ENCODE results near the gene MED13. TPM values are rescaled to one million over a fixed set of nuclear protein-coding genes. Genes with fewer than 3 reads are reported as not detected.

The MED13 gene, protein sequence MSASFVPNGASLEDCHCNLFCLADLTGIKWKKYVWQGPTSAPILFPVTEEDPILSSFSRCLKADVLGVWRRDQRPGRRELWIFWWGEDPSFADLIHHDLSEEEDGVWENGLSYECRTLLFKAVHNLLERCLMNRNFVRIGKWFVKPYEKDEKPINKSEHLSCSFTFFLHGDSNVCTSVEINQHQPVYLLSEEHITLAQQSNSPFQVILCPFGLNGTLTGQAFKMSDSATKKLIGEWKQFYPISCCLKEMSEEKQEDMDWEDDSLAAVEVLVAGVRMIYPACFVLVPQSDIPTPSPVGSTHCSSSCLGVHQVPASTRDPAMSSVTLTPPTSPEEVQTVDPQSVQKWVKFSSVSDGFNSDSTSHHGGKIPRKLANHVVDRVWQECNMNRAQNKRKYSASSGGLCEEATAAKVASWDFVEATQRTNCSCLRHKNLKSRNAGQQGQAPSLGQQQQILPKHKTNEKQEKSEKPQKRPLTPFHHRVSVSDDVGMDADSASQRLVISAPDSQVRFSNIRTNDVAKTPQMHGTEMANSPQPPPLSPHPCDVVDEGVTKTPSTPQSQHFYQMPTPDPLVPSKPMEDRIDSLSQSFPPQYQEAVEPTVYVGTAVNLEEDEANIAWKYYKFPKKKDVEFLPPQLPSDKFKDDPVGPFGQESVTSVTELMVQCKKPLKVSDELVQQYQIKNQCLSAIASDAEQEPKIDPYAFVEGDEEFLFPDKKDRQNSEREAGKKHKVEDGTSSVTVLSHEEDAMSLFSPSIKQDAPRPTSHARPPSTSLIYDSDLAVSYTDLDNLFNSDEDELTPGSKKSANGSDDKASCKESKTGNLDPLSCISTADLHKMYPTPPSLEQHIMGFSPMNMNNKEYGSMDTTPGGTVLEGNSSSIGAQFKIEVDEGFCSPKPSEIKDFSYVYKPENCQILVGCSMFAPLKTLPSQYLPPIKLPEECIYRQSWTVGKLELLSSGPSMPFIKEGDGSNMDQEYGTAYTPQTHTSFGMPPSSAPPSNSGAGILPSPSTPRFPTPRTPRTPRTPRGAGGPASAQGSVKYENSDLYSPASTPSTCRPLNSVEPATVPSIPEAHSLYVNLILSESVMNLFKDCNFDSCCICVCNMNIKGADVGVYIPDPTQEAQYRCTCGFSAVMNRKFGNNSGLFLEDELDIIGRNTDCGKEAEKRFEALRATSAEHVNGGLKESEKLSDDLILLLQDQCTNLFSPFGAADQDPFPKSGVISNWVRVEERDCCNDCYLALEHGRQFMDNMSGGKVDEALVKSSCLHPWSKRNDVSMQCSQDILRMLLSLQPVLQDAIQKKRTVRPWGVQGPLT (N-terminal part only)
- 100 to 1,000 TPM in 1 of 4 donors, 10 to 100 TPM in 3; 67.3 to 114 (median 79.8) TPM for total RNA-seq

DNA sequence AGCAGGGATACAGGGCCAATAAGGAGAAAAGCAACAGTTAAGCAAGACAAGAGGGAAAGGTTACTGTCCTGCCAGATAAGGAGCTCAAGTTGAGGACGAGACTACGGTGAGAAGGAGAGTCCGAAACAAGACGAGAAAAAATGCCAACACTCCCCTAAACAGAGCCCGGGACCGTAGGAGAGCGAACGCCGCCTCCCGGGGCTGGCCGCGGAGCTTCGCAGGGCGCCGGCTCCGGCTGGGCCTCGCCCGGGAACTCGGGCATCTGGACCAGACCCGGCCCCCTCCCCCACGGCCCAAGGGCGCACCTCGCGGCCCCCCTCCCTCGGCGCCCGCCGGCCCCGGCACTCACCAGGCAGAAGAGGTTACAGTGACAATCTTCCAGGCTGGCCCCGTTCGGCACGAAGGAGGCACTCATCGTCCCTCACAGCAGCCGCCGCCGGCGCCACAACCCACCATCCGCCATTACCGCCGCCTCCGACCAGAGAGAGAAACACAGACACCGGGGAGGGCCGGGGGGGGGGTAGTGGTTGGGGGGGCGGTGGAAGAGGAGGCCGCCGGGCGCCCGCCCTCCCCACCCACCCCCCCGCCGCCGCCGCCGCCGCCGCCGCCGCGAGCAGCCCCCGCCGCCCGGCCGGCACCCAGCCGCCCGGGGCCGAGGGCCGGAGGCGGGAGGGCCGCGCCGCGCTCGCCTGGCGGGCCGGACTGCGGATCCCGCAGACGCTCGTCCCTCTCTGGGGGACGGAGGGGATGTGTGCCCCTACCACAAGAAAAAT lies at the start of gene MED13:
MED13 (minus strand) TSS at position 488 of the 773 bp plus-strand sequence; CDS start at position 415, 73 bp downstream.
- TF ChIP-seq, protein P1, sequence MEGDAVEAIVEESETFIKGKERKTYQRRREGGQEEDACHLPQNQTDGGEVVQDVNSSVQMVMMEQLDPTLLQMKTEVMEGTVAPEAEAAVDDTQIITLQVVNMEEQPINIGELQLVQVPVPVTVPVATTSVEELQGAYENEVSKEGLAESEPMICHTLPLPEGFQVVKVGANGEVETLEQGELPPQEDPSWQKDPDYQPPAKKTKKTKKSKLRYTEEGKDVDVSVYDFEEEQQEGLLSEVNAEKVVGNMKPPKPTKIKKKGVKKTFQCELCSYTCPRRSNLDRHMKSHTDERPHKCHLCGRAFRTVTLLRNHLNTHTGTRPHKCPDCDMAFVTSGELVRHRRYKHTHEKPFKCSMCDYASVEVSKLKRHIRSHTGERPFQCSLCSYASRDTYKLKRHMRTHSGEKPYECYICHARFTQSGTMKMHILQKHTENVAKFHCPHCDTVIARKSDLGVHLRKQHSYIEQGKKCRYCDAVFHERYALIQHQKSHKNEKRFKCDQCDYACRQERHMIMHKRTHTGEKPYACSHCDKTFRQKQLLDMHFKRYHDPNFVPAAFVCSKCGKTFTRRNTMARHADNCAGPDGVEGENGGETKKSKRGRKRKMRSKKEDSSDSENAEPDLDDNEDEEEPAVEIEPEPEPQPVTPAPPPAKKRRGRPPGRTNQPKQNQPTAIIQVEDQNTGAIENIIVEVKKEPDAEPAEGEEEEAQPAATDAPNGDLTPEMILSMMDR (IDR thresholded peaks at IDR 0.05; ENCODE audit: low read depth), result no peak

DNA sequence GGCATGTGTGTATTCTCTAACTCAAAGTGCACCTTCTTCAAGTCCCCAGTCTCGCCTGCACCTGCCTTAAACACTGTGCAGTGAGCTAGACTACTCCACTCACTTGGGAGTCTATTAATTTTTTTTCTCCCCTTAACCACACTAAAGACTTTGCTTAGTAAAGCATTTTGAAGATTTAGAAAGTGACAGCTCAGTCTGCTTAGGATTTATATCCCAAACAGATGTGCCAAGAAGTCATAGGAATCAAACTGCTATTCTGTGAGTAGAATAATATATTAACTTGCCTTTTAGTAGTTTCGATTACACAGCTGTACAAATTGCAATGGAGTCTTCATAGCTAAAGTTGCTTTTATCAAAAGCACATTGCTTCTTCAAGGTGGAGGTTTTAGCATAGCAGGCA lies 47.2 kb upstream of the MED13 start:
- TF ChIP-seq, protein P1 (IDR thresholded peaks at IDR 0.05; ENCODE audit: low read depth), result no peak

DNA sequence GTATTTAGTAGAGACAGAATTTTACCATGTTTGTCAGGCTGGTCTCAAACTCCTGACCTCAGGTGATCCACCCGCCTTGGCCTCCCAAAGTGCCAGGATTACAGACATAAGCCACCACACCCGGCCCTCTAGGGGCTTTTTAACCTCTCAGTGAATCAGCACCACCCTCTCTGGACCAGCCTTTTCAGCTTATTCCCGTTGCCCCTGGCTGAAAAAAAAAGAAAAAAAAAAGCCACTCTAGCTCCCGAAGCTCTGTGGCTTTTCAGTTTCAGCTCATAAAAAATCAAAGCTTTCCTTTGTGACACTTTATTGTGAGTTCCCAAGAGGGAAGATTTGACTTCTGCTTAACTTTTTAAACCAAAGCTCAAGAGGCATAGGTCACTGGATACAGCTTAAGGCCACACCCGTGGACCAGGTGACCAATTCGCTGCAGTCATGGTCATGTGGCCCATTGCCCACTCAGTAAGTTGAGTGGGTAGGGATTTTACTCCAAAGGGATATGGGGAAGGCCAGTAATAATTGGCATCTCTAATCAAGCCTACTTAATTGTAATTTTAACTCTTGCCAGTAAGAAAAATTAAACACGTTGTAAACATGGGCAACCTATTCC lies 46.6 kb upstream of the MED13 start:
- TF ChIP-seq, protein P1 (IDR thresholded peaks at IDR 0.05; ENCODE audit: low read depth), result no peak

DNA sequence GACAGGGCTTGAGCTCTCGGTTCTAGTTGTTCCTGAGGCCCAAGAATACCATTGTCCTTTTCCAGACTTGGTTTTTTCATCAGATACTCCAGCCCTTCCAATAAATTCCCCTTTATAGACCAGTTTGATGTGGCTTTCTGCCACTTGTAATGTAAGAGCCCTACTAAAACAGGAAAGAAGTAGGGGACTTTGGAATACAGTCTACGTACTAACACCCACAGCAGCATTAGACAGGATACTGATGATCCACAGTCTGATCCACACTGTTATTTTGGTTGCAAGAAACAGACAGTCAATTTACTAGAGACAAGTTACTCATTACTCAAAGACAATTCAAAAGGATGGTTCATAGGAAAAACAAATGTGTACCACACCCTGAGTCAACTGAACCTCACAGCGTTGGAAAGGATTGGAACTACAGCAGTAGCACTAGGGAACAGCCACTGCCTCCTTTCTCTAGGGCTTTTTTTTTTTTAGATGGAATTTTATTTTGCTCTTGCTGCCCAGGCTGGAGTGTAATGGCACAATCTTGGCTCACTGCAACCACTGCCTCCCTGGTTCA lies 45.9 kb upstream of the MED13 start:
- TF ChIP-seq, protein P1 (IDR thresholded peaks at IDR 0.05; ENCODE audit: low read depth), result peak; percentile 85

DNA sequence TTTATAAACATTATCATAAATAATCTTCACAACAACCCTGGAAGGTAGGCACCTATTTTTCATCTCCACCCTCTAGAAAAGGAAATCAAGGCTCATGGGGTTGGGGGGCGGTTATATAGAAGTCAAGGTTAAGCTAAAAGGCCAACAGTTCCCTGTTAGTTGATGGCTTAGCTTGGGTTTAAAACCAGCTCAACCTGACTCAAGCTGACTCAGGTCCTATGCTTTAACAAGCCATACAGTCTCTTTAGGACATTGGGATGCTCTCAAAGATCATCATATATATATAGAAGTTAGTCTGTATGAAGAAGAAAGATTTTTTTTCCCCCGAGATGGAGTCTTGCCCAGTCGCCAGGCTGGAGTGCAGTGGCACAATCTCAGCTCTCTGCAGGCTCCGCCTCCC lies 44.8 kb upstream of the MED13 start:
- TF ChIP-seq, protein P1 (IDR thresholded peaks at IDR 0.05; ENCODE audit: low read depth), result no peak

DNA sequence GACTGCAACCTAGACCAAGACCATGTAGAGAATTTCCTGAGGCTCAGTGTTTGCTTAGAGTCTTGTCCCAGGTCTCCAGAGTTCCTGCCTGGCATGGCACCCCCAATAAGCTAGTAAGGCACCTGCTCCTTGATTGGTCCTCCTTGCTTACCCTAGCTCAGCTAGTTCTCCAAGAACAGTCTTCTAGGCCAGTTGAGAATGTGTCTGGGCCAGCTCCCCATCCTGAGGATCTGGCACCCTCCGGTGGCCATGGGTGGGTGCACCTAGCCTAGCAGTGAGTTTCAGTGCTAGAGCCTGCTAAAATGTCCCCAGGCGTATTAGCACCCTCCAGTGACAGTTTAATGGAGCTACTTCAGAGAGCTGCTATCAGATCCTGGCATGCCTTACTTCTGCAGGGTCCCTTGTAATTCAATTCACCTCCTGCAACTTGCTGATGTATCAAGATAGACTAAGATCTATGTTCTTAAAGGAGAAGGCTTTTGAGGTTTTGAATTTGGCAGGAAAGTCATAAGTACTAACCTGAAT lies 44.4 kb upstream of the MED13 start:
- TF ChIP-seq, protein P1 (IDR thresholded peaks at IDR 0.05; ENCODE audit: low read depth), result no peak
